GM19452 (cell line): ENCODE data around the gene PTGDS.

Experiments used
- ATAC-seq: cut with Tn5 transposase; IDR thresholded peaks from one replicate; pipeline ENCODE4 v1.9.1; 2021; ENCODE audit not compliant: unreplicated experiment

PTGDS gene

DNA sequence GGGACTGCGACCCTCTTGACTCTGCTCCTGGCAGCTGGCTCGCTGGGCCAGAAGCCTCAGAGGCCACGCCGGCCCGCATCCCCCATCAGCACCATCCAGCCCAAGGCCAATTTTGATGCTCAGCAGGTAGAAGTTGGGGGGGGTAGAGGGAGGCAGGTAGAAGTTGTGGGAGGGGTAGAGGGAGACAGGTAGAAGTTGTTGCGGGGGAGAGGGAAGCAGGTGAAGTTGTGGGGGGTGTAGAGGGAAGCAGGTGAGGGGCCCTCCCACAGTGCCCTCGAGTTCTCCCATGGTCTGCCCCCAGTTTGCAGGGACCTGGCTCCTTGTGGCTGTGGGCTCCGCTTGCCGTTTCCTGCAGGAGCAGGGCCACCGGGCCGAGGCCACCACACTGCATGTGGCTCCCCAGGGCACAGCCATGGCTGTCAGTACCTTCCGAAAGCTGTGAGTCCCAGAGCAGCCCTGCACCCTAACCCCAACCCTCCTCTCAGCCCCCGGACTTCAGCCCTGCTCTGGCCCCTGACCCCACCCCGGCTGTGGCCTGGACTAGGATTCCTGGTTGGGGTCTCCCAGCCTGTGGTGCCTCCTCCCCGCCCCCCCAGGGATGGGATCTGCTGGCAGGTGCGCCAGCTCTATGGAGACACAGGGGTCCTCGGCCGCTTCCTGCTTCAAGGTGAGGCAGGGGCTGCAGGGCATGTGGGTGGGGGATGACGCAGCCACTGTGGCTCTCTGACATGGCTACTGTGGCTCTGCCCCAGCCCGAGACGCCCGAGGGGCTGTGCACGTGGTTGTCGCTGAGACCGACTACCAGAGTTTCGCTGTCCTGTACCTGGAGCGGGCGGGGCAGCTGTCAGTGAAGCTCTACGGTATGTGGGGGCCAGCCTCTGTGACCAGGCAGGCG lies 31.7 kb upstream of the PTGDS start:
- ATAC-seq = no peak

DNA sequence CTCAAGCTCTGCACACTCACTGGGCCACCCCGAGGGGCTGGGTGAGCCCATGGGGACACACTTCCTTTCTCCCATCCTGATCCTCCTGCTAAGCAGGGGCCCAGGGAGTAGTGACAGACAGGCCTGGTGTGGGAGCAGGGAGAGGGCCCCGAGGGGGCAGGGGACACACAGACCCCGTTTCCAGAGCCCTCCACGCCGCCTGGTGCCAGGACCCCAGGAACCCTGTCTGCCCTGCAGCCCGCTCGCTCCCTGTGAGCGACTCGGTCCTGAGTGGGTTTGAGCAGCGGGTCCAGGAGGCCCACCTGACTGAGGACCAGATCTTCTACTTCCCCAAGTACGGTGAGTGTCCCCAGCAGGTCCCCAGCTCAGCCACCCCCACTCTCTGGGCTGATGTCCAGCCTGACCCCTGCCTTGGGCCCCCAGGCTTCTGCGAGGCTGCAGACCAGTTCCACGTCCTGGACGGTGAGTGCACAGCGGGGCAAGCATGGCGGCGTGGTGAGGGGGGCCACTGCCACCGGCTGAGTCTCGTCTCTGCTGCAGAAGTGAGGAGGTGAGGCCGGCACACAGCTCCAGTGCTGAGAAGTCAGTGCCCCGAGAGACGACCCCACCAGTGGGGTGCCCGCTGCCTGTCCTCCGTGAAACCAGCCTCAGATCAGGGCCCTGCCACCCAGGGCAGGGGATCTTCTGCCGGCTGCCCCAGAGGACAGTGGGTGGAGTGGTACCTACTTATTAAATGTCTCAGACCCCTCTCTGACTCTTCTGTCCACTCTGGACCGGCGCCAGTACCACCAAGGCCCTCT lies 30.9 kb upstream of the PTGDS start:
- no peak for ATAC-seq

DNA sequence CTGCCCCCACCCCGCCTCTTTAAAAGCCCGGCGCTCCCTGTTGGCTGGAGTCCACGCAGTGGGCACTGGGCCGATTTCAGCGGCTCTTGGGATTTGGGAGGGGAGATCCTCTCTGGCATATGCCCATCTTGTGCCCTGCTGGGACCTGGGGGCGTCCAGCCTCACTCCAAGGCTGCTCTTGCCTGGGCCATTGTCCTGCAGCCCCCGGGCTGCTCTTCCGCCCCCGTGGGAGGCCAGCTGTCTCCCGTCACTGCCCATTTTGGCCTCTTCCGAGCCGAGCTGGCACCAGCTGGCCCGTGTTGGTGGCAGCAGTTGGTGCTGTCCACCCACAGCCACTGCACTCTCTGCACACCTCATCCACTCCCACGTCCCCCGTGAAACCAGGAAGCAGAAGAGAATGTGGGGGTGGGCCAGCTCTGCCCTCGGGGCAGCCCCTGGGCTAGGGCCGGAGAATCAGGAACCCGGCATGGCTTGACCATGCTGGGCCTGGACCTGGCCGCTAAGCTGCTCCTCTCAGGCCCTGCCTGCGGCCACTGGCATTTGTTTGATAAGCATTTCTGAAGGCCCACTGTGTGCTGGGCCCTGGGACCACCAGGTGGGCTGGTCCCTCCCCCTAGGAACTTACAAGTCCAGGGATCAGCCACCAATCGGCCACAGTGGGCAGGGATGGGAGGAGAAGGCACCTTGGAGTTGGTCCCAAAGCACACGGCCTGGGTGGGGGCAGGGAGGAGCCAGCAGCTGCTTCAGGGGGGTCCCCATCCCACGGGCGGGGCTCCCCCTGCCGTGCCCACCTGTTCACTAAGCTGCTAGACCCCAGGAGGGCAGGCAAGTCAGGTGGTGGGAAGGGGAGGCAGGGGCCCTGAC lies 30.0 kb upstream of the PTGDS start:
- no peak for ATAC-seq

DNA sequence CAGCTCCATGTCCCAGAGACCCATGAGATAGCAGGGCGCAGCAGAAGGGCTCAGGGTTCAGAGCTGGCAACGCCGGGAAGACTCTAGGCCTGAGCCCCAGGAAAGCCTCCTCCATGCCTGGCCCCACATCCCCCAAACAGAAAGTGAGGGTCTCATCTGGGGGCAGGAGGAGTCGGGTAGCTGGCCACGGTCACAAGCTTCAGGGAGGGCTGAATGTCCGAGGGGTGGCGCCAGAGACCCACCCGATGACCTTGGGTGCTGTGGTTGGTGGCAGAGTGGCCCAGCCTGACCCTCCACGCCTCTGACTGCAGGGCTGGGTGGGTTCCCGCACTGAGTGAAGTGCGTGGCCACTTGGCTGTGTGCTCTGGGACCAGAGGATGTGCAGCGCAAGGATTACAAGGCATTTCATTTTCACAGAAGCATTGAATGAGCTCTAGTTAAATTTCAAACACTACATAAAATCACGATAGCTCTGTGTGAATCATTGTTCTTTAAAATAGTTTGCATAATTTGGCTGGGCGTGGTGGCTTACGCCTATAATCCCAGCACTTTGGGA lies 29.3 kb upstream of the PTGDS start:
- no peak for ATAC-seq

DNA sequence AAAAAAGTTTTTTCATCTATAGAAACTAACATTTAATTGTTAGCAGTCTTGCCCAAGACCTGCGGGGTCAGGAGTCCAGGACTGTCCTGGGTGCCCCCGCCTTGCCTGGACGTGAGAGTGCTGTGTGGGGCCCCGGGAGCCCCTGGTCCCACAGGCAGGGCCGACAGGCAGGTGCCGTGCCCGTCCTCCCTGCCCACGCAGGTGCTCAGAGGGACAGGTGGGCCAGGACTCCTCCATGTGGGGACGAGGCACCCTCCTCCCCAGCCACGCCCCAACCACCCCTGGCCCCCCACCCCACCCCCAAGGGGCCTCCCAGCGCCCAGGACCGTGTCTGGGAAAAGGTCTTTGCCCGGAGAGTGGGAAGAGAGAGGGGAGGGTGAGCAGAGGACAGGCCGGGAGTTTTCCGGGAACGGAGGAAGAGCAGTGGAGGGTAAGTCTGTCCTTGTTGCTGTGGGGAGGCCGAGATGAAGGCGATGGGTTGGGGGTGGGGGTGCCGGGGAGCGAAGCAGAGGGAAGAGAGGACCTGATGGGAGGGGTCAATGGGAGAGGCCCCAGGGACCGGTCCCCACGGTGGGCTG lies 28.0 kb upstream of the PTGDS start:
- no peak for ATAC-seq

- ATAC-seq = peak; percentile 73
Observed at GRCh38 chr9:136949817-136950655, 27.3 kb upstream of the PTGDS start.

- no peak for ATAC-seq
Observed at GRCh38 chr9:136950656-136951276, 26.5 kb upstream of the PTGDS start.

DNA sequence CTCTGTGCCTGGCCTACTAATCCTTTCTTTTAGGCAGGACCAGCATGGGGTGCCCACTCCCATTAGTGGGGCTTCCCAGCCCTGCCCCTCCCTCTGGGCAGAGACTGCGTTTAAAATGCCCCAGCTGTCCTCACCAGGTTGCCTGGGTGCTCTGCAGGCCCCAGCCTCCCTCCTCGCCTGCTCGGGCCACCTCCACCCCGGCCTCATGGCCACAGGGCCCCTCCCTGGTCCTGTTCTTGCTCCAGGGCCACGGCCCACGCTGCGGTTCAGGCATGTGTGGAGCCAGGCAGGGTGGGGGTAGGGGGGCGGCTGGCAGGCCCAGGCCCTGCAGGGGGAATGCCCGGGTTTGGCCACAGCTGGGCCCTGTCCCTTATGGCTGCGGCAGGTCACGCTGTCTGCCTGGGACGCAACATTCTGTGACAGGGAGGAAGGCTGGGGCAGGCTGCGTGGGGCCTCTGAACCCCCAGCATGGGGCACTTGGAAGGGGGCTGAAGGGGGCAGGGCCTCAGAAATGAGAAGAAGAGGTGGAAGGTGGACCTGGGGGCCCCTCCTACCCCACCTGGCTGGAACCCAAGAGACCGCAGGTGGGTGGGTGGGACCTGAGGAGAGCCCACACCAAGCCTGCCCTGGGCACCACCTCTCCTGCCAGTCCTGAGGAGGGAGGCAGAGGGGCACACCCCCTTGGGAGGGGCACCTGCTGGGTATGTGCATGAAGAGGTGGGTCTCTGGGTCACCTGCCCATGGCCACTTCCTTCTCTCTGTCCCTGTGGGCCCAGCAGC lies 25.6 kb upstream of the PTGDS start, which contains the start of gene LCN12:
LCN12 (plus strand) TSS at position 733 of the 780 bp plus-strand sequence. CDS start 55 bp downstream, outside the sequence.
- ATAC-seq = no peak

GRCh38 chr9:136952321-136952850 lies 24.9 kb upstream of the PTGDS start:
- ATAC-seq = no peak

DNA sequence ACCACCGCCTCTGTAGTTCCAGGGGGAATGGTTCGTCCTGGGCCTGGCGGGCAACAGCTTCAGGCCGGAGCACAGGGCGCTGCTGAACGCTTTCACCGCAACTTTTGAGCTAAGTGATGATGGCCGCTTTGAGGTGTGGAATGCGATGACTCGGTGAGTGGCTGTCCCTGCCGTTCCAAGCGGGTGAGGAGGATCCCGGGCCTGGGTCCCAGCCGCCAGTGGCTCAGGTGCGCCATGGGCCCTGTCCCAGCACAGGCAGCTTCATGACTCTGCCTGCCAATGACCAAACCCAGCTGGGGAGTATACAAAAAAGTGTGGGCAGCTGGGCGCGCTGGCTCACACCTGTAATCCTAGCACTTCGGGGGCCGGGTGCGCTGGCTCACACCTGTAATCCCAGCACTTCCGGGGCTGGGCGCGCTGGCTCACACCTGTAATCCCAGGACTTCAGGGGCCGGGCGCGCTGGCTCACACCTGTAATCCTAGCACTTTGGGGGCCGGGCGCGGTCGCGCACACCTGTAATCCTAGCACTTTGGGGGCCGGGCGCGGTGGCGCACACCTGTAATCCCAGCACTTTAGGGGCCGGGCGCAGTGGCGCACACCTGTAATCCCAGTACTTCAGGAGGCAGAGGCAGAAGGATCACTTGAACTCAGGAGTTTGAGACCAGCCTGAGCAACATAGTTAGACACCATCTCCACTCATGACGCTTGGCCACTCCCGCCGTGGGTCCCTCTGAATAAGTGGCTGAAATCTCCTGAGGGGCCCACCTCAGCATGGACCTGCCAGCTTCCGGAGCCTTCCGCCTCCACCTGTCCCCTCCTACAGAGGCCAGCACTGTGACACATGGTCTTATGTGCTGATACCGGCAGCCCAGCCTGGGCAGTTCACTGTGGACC lies 24.2 kb upstream of the PTGDS start:
- no peak for ATAC-seq

GRCh38 chr9:136953771-136954269 lies 23.5 kb upstream of the PTGDS start:
- no peak for ATAC-seq

DNA sequence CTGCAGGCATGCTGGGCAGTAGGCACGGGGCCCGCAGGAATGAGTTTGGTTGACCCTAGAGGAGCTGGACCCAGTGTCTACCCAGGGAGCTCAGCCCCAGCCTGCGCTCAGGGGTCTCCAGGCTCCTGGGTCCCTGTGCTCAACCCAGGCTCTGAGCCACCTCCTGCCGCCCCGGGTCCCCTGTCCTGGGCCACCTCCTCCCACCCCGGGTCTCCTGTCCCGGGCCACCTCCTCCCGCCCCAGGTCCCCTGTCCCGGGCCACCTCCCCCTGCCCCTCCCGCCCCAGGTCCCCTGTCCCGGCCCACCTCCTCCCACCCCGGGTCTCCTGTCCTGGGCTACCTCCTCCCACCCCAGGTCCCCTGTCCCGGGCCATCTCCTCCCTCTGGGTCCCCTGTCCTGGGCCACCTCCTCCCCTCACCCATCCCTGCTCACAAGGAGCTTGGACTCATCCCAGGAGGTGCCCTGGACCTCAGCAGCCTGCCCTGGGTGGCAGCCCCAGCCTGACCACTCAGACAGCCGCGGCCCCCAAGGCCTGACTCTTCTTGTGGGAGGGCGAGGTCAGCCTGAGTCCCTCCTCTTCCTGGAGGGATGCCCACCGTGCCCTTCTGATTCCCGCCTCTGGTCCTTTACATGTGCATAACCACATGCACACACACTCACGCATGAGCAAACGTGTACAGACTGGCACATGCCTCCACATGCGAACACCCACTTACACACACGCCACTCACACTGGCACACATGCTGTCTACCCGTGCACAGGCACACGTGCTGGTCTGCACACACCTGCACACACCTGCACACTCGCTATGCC lies 22.8 kb upstream of the PTGDS start:
- no peak for ATAC-seq

DNA sequence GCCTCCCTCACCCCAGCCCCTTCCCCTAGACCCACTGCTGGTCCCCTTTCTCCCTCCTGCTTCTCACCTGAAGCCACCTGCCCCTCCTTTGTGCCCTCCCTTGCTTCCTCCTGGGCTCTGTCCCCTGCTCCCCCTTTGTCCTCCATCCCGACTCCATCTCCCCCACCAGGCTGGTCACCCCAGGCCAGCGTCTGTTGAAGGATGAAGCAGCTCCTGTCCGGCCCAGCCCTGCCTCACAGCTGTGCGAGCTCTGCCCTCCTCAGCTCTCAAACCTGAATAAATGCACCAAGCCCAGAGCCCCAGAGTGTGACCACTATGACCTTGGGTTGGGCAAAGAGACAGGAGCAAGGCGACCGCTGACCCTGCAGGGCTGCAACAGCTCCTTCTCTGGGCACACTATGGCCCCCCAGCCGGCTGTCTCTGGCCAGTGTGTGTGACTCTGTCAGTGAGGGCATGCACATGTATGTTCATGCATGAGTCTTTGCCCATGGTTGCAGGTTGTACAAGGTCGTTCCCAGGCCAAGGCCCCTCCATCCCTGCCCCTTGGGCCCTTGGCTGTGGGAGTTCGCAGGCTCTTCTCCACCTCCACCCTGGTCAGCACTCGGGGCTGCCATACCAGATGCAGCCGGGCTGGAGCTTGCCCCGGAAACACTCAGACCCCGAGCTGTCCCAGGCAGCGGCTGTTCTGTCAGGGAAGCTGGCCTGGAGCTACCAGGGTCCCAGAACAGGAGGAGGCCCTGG lies 21.9 kb upstream of the PTGDS start:
- ATAC-seq = no peak

DNA sequence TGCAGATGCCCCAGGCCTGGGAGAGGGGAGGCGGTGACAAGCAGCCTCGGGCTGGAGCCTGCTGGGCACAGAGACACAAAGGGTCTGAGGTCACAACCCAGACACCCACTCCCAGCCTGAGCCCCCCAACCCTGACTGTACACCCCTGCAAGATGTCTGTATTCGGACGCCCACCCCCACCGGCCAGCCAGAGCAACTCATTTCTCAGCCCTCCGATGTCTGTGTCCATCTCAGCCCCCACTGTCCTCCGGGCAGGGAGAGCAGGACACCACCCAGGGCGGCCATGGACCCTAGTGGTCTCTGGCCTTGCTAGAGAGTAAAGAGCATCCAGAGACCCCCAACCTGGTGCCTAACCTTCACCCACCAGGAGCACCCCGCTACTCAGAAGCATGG lies 21.4 kb upstream of the PTGDS start:
- no peak for ATAC-seq

DNA sequence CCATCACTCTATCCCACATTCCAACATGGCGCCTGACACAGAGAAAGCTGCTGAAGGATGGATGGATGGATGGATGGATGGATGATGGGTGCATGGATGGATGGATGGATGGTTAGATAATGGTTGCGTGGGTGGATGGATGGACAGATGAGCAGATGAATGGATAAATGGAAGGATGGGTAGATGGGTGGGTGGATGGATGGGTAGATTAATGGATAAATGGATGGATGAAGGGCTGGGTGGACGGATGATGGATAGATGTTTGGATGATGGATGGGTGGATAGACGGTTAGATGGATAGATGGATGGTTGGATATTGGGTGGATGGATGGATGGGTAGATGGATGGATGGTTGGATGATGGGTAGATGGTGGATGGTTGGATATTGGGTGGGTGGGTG lies 20.7 kb upstream of the PTGDS start:
- ATAC-seq = no peak
